ENCODE data around the gene TASP1.
"Not testable (repeated sequence)": the region's sequence is repeated elsewhere in the genome, so short reads cannot be mapped to it uniquely, and the experiment has no call there.

Gene TASP1

DNA sequence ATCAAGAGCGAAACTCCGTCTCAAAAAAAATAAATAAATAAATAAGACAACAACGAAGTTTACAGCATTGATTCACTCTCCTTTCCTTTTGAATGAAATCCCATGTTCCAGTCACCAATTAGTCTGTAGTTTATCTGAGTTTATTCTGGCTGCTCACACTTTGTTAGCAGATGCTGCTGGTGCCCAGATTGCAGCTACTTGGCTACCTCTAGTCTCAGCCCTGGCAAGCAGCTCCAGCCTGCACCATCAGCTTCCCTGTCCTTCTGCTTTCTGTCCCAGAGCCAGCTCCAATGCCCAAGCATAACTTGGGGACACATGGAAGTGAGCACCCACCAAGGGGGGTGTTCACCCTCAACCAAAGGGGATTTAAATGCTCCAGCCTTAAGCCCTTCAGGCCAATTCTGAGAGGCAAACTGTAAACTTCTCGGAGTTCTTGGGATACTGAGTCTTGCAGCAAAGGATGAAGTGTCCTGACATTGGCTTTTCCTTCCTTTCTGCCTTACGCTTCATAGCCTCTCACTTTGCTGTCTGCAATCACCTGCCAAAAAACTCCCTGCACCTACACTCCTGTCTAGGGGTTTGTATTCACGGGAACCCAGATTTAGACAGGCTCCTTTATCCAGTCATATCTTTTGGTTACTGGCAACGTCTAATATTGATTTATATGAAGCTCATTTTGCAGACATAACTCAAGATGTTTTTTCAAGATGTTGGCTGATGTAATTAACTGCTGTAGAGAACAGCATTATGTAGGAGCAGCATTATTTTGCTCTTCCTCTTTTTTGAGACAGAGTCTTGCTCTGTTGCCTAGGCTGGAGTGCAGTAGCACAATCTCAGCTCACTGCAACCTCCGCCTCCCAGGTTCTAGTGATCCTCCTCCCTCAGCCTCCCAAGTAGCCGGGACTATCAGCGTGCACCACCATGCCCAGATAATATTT lies 9.8 kb upstream of the TASP1 start:
- peak; percentile 22 for DNase-seq (ENCODE audit: low spot score)

- no peak for DNase-seq (ENCODE audit: low spot score)
These were observed 5.3 kb upstream of the TASP1 start for GRCh38 chr20:13644010-13644409.

DNA sequence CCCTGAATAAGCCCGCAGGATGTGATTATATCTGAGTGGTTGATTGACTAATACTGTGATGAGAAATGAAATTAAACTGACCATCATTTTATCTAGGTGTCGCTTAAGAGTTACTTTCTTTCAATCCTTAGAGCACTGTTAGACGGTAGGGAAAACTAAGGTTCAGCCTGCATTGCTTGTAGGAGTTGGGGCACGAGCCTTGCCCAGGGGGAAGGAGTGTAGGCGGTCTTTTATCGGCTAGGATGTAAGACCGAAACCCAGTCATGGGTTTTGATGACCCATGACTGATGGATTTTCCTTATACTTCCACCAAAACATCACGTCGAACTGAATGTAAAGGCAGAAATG lies 392 bp upstream of the TASP1 start:
- no peak for DNase-seq (ENCODE audit: low spot score)

GRCh38 chr20:13638162-13638495 lies 603 bp downstream of the TASP1 start:
- peak; percentile 18 for DNase-seq (ENCODE audit: low spot score)

GRCh38 chr20:13632431-13632830 lies 6.3 kb downstream of the TASP1 start:
- no peak for DNase-seq (ENCODE audit: low spot score)

DNA sequence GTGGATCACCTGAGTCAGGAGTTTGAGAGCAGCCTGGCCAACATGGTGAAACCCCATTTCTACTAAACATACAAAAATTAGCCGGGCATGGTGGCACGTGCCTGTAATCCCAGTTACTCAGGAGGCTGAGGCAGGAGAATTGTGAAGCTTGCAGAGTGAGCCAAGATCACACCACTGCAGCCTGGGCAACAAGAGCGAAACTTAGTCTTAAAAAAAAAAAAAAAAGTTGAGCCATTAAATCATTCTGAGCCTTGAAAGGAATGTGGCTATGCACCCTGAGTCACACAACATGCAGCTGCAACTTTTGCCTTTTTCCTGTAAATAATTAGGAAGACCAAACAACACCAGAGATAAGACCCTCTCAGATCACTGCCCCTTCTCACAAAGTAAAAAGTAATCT lies 11.2 kb downstream of the TASP1 start:
- peak; percentile 53 for DNase-seq (ENCODE audit: low spot score)

GRCh38 chr20:13626724-13627123 lies 12.0 kb downstream of the TASP1 start:
- no peak for DNase-seq (ENCODE audit: low spot score)

DNA sequence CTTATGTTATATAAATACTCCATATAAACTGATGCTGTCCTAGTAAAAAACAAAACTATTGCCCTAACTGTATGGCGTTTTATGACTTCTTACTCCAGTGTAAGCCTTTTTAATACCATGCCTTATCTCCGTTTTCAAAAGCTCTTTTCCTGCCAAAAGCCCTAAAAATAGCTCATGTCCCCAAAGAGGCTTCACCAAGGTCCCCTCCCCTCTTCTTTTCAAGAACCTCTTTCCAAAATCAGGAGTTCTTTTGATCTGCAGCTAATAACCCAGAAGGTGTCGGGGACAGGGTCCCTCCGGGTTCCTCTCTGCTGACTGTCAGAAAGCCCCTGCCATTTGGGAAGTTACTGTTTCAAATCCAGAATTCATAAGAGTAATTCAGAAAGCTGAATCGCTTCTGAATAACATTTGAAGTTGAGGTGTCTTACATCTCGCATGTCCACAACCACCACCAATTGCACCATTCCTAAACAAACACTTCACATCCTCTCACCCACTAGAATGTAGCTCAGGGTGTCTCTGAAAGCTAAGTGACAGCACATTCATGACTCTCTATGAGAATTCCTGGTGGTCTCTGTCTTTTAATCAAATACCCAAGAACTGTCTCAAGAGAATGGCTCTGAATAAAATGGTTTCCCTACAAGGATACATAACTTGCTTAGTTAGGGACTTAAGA lies 13.3 kb downstream of the TASP1 start:
- no peak for DNase-seq (ENCODE audit: low spot score)

DNA sequence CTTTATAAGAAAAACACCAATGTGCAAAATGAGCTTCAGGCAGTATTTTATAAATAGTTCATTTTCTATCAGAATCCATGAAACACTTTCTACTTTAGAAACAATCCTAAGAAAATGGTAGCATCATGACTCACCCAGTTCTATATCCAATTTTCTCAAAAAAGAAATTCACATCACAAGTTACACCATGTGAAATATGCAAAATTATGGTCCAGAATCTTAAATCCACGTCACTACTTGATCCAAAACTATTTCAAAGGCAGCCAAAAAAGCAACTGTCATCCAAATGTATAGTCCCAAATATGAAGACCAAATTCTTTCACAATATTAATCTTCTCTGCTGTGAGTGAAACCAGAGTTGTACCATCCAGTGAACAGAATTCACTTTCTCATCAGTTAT lies 19.3 kb downstream of the TASP1 start:
- DNase-seq (ENCODE audit: low spot score) = not testable (repeated sequence)

GRCh38 chr20:13618456-13618855 lies 20.3 kb downstream of the TASP1 start:
- not testable (repeated sequence) for DNase-seq (ENCODE audit: low spot score)

DNA sequence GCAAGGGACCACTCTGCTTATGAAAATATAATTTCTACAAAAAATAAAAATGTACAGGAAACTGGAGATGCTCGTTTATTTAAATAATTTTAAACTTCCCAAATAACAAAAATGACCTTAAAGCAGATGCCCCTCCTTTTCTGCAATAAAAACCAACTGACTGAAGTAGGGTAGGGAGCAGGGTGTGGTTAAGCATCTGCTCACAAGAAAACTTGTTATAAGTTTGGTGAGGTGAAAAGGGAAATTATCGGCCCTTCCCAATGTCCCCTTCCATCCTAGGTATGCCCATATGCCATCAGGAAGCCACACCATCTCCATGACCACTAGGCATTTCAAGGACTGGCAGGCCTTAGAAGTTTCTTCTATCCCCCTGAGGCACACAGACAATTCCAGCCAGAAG lies 21.1 kb downstream of the TASP1 start:
- DNase-seq (ENCODE audit: low spot score) = not testable (repeated sequence)

- not testable (repeated sequence) for DNase-seq (ENCODE audit: low spot score)
These were observed 22.0 kb downstream of the TASP1 start for GRCh38 chr20:13616713-13617112.

DNA sequence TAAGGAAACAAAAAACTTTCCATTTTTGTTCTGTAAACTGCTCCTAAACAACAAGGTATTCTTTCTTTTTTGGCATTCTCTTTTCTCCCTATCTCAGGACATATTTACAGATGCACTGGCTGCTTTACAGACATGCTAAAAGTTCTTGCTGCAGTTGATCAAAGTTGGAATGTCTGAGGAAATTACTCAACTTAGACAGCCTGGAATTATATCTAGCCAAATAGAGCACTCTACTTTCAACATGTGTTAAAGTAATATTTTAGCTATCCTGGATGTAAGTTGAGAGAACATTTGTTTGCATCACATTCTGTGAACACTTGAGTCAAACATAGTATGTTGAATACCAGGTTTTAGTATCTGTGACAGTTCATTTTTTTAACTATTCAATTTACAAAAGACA lies 24.8 kb downstream of the TASP1 start:
- no peak for DNase-seq (ENCODE audit: low spot score)

DNA sequence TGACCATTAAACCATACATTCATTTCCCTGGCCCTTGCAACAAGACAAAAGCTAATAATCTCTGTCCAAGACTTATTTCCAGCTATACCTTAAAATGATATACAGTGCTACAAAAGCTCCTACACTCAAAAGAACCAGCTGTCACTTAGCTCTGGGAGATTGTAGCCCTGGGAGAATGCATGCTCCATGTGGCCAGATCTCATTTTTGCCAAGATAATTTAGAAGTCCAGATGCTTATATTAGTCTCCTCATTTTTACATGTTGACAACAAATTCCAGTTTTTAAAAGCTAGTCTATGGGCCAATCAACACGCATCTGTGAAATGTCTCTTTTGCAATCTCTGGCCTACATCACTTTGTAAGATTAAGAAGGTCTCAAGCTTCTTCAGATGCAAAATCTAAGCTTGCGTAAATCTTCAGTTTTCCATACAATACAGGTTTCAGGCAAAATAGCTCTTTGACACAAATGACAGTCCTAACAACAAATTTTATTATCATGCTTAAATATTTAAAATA lies 27.1 kb downstream of the TASP1 start:
- no peak for DNase-seq (ENCODE audit: low spot score)

- DNase-seq (ENCODE audit: low spot score) = no peak
These were observed 28.5 kb downstream of the TASP1 start for GRCh38 chr20:13610184-13610583.

GRCh38 chr20:13608066-13608465 lies 30.7 kb downstream of the TASP1 start:
- no peak for DNase-seq (ENCODE audit: low spot score)

GRCh38 chr20:13593423-13593822 lies 45.3 kb downstream of the TASP1 start:
- DNase-seq (ENCODE audit: low spot score) = not testable (repeated sequence)

- DNase-seq (ENCODE audit: low spot score) = no peak
These were observed 50.7 kb downstream of the TASP1 start for GRCh38 chr20:13588049-13588448.

GRCh38 chr20:13587370-13587769 lies 51.4 kb downstream of the TASP1 start:
- DNase-seq (ENCODE audit: low spot score) = no peak

GRCh38 chr20:13586133-13586532 lies 52.6 kb downstream of the TASP1 start:
- no peak for DNase-seq (ENCODE audit: low spot score)

- DNase-seq (ENCODE audit: low spot score) = no peak
These were observed 57.3 kb downstream of the TASP1 start for GRCh38 chr20:13581451-13581850.

- no peak for DNase-seq (ENCODE audit: low spot score)
These were observed 58.0 kb downstream of the TASP1 start for GRCh38 chr20:13580707-13581106.

DNA sequence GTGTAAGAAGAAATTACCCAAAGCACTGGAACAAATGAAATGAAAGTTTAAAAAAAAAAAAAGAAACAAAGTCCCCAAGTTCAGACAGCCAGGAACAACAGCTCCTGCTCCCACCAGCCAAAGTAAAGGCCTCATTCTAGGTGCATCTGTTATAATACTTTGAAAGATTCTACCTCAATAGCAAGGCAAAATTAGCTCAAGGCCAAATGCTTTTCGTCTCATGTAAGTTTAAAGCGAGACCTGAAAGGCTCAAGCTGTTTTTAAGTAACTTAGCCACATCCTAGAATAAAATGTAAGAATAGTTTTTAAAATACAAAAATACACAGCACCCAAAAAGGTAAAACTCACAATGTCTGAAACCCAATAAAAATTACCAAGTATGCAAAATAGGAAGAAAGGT lies 64.7 kb downstream of the TASP1 start:
- DNase-seq (ENCODE audit: low spot score) = no peak
